D341Med (cell line): ENCODE measurements around the gene PON2.

Source experiments
- DNase-seq: peaks from one replicate; pipeline ENCODE4 v3.0.0; 2012; ENCODE audit warnings: low spot score

Gene PON2

DNA sequence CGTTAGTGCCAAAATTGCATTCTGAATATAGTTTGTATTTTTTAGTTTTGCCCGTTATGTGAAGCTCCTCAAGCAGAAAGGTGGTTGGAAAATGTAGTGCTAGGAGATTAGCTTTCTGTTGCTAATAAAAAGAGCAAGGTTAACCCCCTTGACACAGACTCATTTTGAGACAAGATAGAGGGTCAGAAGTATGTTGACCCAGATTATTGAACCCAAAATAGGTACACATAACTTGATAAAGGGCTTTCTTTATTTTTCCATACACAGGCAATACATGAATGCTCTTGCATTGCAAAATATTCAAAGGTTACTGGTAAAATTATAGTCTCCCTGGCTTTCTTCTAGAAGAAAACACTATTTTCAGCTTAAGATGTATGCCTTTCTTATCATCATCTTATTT lies 10.0 kb upstream of the PON2 start:
- DNase-seq = no peak

GRCh38 chr7:95441042-95441823 lies 6.4 kb upstream of the PON2 start:
- DNase-seq = no peak

DNA sequence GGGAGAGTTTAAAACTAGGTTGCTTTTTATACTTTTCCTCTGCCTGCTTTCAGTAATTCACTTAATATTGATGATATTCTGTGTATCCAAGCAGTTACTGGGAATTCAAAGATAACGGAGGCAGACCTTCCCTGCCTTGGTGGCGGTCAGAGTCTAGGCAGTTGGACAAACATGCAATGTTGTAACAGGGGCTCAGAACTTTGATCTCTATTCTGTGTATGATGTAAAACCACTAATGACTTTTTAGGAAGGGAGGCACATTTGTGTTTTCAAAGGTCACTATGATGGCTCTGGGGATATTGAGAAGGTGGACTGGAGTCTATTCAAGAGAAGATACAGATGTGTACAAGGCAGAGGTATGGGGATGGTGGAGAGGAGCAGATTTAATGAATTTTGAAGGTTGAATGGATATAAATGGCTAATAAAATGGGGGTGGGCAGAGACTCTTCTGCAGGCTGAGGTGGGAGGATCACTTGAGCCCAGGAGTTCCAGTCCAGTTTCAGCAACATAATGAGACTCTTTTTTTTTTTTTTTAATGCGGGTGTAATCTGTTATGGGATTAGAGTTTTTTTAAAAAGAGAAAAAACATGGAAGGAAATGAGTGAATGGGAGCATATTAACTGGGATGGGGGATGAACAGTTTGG lies 5.7 kb upstream of the PON2 start:
- DNase-seq = no peak

DNA sequence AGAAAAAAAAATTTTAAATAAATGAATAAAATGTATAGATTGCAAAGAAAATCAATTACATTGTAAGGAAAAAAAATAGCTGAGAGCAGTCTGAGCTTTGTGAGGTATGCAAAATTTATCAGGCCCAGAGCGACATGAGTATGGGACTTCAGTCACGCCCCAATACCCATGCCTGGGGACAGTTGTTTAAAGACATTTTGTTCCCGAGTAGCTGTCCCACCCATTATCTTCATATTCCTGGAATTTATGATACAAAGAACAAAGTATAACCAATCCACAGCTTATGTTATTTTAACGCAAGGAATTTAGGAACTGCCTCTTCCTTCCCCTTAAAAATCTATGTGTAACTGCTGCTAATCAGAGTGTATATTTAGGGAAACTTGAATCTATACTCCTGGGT lies 1.6 kb upstream of the PON2 start:
- no peak for DNase-seq

GRCh38 chr7:95435422-95435780 lies 573 bp upstream of the PON2 start:
- DNase-seq = no peak

- DNase-seq = no peak
Observed at GRCh38 chr7:95433952-95434556, 774 bp downstream of the PON2 start.

- no peak for DNase-seq
Observed at GRCh38 chr7:95433129-95433528, 1.7 kb downstream of the PON2 start.

- DNase-seq = no peak
Observed at GRCh38 chr7:95432606-95433005, 2.2 kb downstream of the PON2 start.

- no peak for DNase-seq
Observed at GRCh38 chr7:95430864-95431263, 4.0 kb downstream of the PON2 start.

- no peak for DNase-seq
Observed at GRCh38 chr7:95429241-95429990, 5.4 kb downstream of the PON2 start.

- DNase-seq = no peak
Observed at GRCh38 chr7:95427914-95428516, 6.8 kb downstream of the PON2 start.

GRCh38 chr7:95427166-95427565 lies 7.7 kb downstream of the PON2 start:
- no peak for DNase-seq

- DNase-seq = no peak
Observed at GRCh38 chr7:95425694-95426093, 9.1 kb downstream of the PON2 start.

GRCh38 chr7:95424716-95425115 lies 10.1 kb downstream of the PON2 start:
- DNase-seq = no peak

GRCh38 chr7:95421847-95422444 lies 12.9 kb downstream of the PON2 start:
- DNase-seq = no peak

- no peak for DNase-seq
Observed at GRCh38 chr7:95421000-95421846, 13.6 kb downstream of the PON2 start.

- DNase-seq = no peak
Observed at GRCh38 chr7:95412075-95412474, 22.8 kb downstream of the PON2 start.

GRCh38 chr7:95411666-95412065 lies 23.2 kb downstream of the PON2 start:
- no peak for DNase-seq

GRCh38 chr7:95411036-95411435 lies 23.8 kb downstream of the PON2 start:
- no peak for DNase-seq

- no peak for DNase-seq
Observed at GRCh38 chr7:95407751-95408150, 27.1 kb downstream of the PON2 start.

- no peak for DNase-seq
Observed at GRCh38 chr7:95405800-95406199, 29.0 kb downstream of the PON2 start.
